Measurements from ENCODE around the gene LCK. TPM values are rescaled to one million over a fixed set of nuclear protein-coding genes. Genes with fewer than 3 reads are reported as not detected.
"Not testable (repeated sequence)": the region's sequence is repeated elsewhere in the genome, so short reads cannot be mapped to it uniquely, and the experiment has no call there.

LCK gene
- total RNA-seq, 1 donor from 2014 or later: 16.6 TPM

GRCh38 chr1:32249831-32250525, 1.1 kb upstream of the LCK start:
- CTCF ChIA-PET: interaction anchor here (0.6 to 4.8 kb wide), 10 partner anchors 9 to 91 kb away, joined by 3 to 47 read pairs (median 6); partner anchors contain the start of genes CCDC28B, HDAC1 and MARCKSL1
- Mint-ChIP-seq H3K36me3 (ENCODE audit: low read depth) (no peaks in the 10 kb centered on the region), H3K27ac (peak overlapping the region; percentile 97), H3K9me3 (no peaks in the 10 kb centered on the region), H3K4me1 (peaks cover 85% of the 10 kb centered on the region), H3K4me3 (peak overlapping the region; percentile 78), H3K27me3 (no peaks in the 10 kb centered on the region)
- peak; percentile 74 for ATAC-seq (ENCODE audit: low read depth)
- DNase-seq: peak; percentile 68
- POLR2A ChIA-PET: interaction anchor here (0.6 to 7.2 kb wide), 27 partner anchors 9 to 1532 kb away, joined by 3 to 142 read pairs (median 5); partner anchors contain the start of genes BSDC1, CCDC28B, EIF3I and HDAC1
- intact Hi-C loops (cut with micrococcal nuclease): loop anchor here (1.0 to 5.0 kb wide), 9 partner anchors 9 to 177 kb away; partner anchors contain the start of genes BSDC1, CCDC28B, EIF3I and KPNA6
- TF ChIP-seq CTCF (IDR thresholded peaks at IDR 0.05): no peak

- POLR2A ChIA-PET: interaction anchor here (0.6 to 2.7 kb wide), 11 partner anchors 15 to 139 kb away, joined by 3 to 21 read pairs (median 5); partner anchors contain the start of genes HDAC1 and MARCKSL1
- TF ChIP-seq CTCF (IDR thresholded peaks at IDR 0.05): no peak
- H3K4me3 Mint-ChIP-seq: no peak overlapping the region
- DNase-seq (no peak), ATAC-seq (ENCODE audit: low read depth) (no peak)
- H3K27ac Mint-ChIP-seq: peak overlapping the region; percentile 75
- CTCF ChIA-PET: interaction anchor here (0.8 to 1.3 kb wide), 4 partner anchors 14 to 81 kb away, joined by 3 to 4 read pairs (median 3); partner anchors contain the start of gene MARCKSL1
- no peaks in the 10 kb centered on the region for H3K36me3 Mint-ChIP-seq (ENCODE audit: low read depth)
- no peaks in the 10 kb centered on the region for H3K9me3 Mint-ChIP-seq
- H3K4me1 Mint-ChIP-seq: peaks cover 64% of the 10 kb centered on the region
- H3K27me3 Mint-ChIP-seq: no peaks in the 10 kb centered on the region
- intact Hi-C loops (cut with micrococcal nuclease): loop anchor here (2.0 kb wide), 1 partner anchor 15 kb away; no protein-coding TSS in a partner anchor
Observed at GRCh38 chr1:32255072-32256071, 4.3 kb downstream of the LCK start.

- TF ChIP-seq CTCF (IDR thresholded peaks at IDR 0.05): no peak
- POLR2A ChIA-PET: interaction anchor here (1.1 to 2.7 kb wide), 4 partner anchors 16 to 138 kb away, joined by 3 to 21 read pairs (median 4); partner anchors contain the start of gene HDAC1
- CTCF ChIA-PET: interaction anchor here (1.9 kb wide), 1 partner anchor 8 kb away, joined by 8 read pairs; no protein-coding TSS in a partner anchor
- DNase-seq (no peak), ATAC-seq (ENCODE audit: low read depth) (no peak)
- Mint-ChIP-seq H3K9me3 (no peaks in the 10 kb centered on the region), H3K36me3 (ENCODE audit: low read depth) (peaks cover 2% of the 10 kb centered on the region), H3K4me1 (peaks cover 52% of the 10 kb centered on the region), H3K27ac (peak overlapping the region; percentile 69), H3K4me3 (peak overlapping the region; percentile 32), H3K27me3 (no peaks in the 10 kb centered on the region)
- intact Hi-C loops (cut with micrococcal nuclease): no loop called here
Observed at GRCh38 chr1:32256473-32257226, 5.6 kb downstream of the LCK start.

- H3K27ac Mint-ChIP-seq: no peak overlapping the region
- intact Hi-C loops (cut with micrococcal nuclease): no loop called here
- no peaks in the 10 kb centered on the region for H3K9me3 Mint-ChIP-seq
- ATAC-seq (ENCODE audit: low read depth) (no peak), DNase-seq (no peak)
- no peak overlapping the region for H3K4me3 Mint-ChIP-seq
- peaks cover 2% of the 10 kb centered on the region for H3K36me3 Mint-ChIP-seq (ENCODE audit: low read depth)
- POLR2A ChIA-PET: interaction anchor here (1.1 to 2.7 kb wide), 3 partner anchors 16 to 34 kb away, joined by 3 to 21 read pairs (median 4); partner anchors contain the start of gene HDAC1
- no peaks in the 10 kb centered on the region for H3K27me3 Mint-ChIP-seq
- H3K4me1 Mint-ChIP-seq: peaks cover 46% of the 10 kb centered on the region
- CTCF ChIA-PET: interaction anchor here (1.9 kb wide), 1 partner anchor 9 kb away, joined by 8 read pairs; no protein-coding TSS in a partner anchor
- no peak for TF ChIP-seq CTCF (IDR thresholded peaks at IDR 0.05)
Observed at GRCh38 chr1:32257227-32257508, 6.1 kb downstream of the LCK start.

- POLR2A ChIA-PET: interaction anchor here (4.3 kb wide), 1 partner anchor 13 kb away, joined by 31 read pairs; the partner anchor contains the start of gene LCK
- H3K27ac Mint-ChIP-seq; H3K27me3 Mint-ChIP-seq; intact Hi-C loops (cut with micrococcal nuclease); H3K4me3 Mint-ChIP-seq; H3K9me3 Mint-ChIP-seq; H3K36me3 Mint-ChIP-seq (ENCODE audit: low read depth); ATAC-seq (ENCODE audit: low read depth); CTCF ChIA-PET; DNase-seq: not testable (repeated sequence)
- H3K4me1 Mint-ChIP-seq: peaks cover 34% of the 10 kb centered on the region
Observed at GRCh38 chr1:32263236-32263593, 12.2 kb downstream of the LCK start.
